ENCODE measurements around the gene GADL1.

The GADL1 gene

GRCh38 chr3:30778933-30779332 is 115.5 kb downstream of the GADL1 start:
- no peak for TF ChIP-seq POLR2AphosphoS5 (IDR thresholded peaks at IDR 0.05; ENCODE audit: low read depth)
- TF ChIP-seq SPI1 (IDR thresholded peaks at IDR 0.05; ENCODE audit: borderline replicate concordance, low read depth): no peak
- TF ChIP-seq CTCF (IDR thresholded peaks at IDR 0.05; ENCODE audit: insufficient read depth, low read length): no peak
- no peak for TF ChIP-seq REST (IDR thresholded peaks at IDR 0.05; ENCODE audit: insufficient replicate concordance, low read depth)
- no peak for TF ChIP-seq GABPA (IDR thresholded peaks at IDR 0.05; ENCODE audit: low read depth)
- no peak overlapping the region for H3K4me3 ChIP-seq (replicated peaks; ENCODE audit: insufficient read depth, low read length)
- H3K27me3 ChIP-seq (ENCODE audit: insufficient read depth, poor library complexity, severe bottlenecking): peaks cover 4% of the 10 kb centered on the region
- no peak for DNase-seq (ENCODE audit: low read depth in 1 of 2, low spot score in 1 of 2)
- no peak overlapping the region for H3K27ac ChIP-seq (replicated peaks)

DNA sequence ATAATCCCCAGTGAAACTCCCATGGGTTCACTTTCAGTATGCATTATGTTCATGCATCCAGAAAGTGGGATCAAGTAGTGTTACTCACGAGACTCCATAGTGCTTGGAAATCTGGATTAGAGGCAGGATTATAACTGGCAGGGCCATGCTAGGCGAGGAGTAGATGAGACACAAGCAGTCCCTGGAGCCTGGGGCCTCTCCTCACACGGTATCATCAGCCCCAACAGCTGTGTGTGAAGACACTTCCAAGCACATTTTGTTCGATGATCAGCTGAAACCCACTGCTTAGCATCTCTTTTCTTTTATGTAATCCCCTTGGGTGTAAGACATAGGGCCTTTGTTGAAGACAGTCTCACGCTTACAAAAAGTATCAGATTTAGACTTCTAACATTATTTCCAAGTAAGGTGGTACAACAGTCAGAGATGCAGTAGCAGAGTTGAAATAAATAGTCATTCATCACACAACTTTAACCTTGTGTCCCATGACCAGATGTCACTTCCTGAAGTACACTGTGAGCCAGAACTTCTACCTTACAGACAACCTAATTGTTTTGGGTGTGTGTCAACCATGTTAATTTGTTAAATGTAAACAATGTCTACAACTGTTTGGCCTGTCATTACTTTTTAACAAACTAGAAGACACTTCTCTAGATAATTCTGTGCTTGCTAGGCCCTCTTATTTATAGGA is 116.9 kb downstream of the GADL1 start:
- H3K27ac ChIP-seq (replicated peaks): no peak overlapping the region
- peaks cover 5% of the 10 kb centered on the region for H3K27me3 ChIP-seq (ENCODE audit: insufficient read depth, poor library complexity, severe bottlenecking)
- no peak overlapping the region for H3K4me3 ChIP-seq (replicated peaks; ENCODE audit: insufficient read depth, low read length)
- no peak for DNase-seq (ENCODE audit: low read depth in 1 of 2, low spot score in 1 of 2)
- no peak for TF ChIP-seq SPI1 (IDR thresholded peaks at IDR 0.05; ENCODE audit: borderline replicate concordance, low read depth)
- no peak for TF ChIP-seq POLR2AphosphoS5 (IDR thresholded peaks at IDR 0.05; ENCODE audit: low read depth)
- no peak for TF ChIP-seq GABPA (IDR thresholded peaks at IDR 0.05; ENCODE audit: low read depth)
- no peak for TF ChIP-seq CTCF (IDR thresholded peaks at IDR 0.05; ENCODE audit: insufficient read depth, low read length)
- TF ChIP-seq REST (IDR thresholded peaks at IDR 0.05; ENCODE audit: insufficient replicate concordance, low read depth): no peak

DNA sequence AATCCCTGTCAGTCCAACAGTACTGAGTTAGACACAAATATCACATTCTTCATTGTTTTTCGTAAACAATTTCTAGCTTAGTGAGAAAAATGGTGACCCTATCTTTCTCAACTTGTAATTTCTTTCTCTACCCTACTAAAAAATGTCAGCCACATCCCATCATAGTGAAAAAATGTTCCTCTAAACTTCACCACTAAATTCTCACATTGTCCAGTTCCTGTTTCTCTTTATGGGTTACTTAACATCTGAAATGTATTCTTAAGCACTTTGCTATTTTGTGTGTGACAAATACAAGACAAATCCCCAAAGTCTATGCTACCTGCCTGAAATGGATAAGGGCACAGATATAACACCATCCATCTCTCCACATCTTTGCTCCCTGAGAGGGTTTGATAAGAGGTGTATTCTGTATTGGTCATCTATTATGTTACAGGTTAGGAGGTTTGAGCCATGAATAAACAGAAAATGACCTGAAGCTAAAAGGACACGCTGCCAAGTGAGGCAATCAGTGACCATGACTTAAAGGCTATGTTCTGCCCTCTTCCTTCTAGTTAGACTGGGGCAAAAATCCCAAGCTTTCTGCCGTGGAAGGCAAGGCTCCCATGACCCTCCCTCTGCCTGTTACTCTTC is 118.2 kb downstream of the GADL1 start:
- no peak overlapping the region for H3K27ac ChIP-seq (replicated peaks)

More for the DNA sequence above, 118.2 kb downstream of the GADL1 start:
- TF ChIP-seq CTCF (IDR thresholded peaks at IDR 0.05; ENCODE audit: insufficient read depth, low read length) (no peak), SPI1 (IDR thresholded peaks at IDR 0.05; ENCODE audit: borderline replicate concordance, low read depth) (peak; percentile 58; the same call in 1 of the 2 replicates)
- DNase-seq (ENCODE audit: low read depth in 1 of 2, low spot score in 1 of 2): no peak
- Histone ChIP-seq H3K27me3 (ENCODE audit: insufficient read depth, poor library complexity, severe bottlenecking) (peaks cover 2% of the 10 kb centered on the region), H3K4me3 (replicated peaks; ENCODE audit: insufficient read depth, low read length) (no peak overlapping the region)

Data from HL-60 (cell line).